ENCODE data around the gene HSD3B7.

DNA sequence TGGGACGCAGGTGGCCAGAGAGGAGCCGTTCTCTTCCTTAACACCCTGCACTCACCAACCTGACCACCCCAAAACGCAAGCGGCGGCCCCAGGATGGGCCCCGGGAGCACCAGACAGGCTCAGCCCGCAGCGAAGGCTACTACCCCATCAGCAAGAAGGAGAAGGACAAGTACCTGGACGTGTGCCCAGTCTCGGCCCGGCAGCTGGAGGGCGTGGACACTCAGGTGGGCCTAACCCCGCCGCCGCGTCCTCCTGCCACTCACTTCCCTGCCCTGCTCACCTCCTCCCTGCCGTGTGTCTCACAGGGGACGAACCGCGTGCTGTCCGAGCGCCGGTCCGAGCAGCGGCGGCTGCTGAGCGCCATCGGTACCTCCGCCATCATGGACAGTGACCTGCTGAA lies 4.6 kb upstream of the HSD3B7 start:
- TF ChIP-seq CTCF (IDR thresholded peaks at IDR 0.05; ENCODE audit: insufficient read depth, low read length) (no peak), POLR2AphosphoS5 (IDR thresholded peaks at IDR 0.05; ENCODE audit: low read depth) (no peak), REST (IDR thresholded peaks at IDR 0.05; ENCODE audit: insufficient replicate concordance, low read depth) (no peak), SPI1 (IDR thresholded peaks at IDR 0.05; ENCODE audit: borderline replicate concordance, low read depth) (no peak)

All from HL-60 (cell line).